Measurements from ENCODE around the gene LSM8.
"Not testable (repeated sequence)": the region's sequence is repeated elsewhere in the genome, so short reads cannot be mapped to it uniquely, and the experiment has no call there.

LSM8 gene

GRCh38 chr7:118222591-118222990, 38.6 kb downstream of the LSM8 start:
- TF ChIP-seq ZNF274 (IDR thresholded peaks at IDR 0.05; ENCODE audit: low read depth, low read length) (no peak), YY1 (IDR thresholded peaks at IDR 0.05; ENCODE audit: insufficient read depth, insufficient read length) (no peak), SUZ12 (IDR thresholded peaks at IDR 0.05; ENCODE audit: extremely low read depth, insufficient read depth, insufficient read length) (no peak)
- H3K36me3 ChIP-seq (ENCODE audit: insufficient read depth, insufficient read length, low read length): no peaks in the 10 kb centered on the region
- H3K4me1 ChIP-seq (ENCODE audit: insufficient read depth, insufficient read length): no peaks in the 10 kb centered on the region
- no peak for DNase-seq (ENCODE audit: low read depth, low spot score)
- no peaks in the 10 kb centered on the region for H3K27me3 ChIP-seq (ENCODE audit: insufficient read depth, insufficient read length)
- H3K9ac ChIP-seq (ENCODE audit: insufficient read length, low read depth): no peak overlapping the region
- H3K9me3 ChIP-seq (ENCODE audit: insufficient read depth, low read length): no peaks in the 10 kb centered on the region
- H3K4me3 ChIP-seq (ENCODE audit: insufficient read length, low read depth): no peak overlapping the region

DNA sequence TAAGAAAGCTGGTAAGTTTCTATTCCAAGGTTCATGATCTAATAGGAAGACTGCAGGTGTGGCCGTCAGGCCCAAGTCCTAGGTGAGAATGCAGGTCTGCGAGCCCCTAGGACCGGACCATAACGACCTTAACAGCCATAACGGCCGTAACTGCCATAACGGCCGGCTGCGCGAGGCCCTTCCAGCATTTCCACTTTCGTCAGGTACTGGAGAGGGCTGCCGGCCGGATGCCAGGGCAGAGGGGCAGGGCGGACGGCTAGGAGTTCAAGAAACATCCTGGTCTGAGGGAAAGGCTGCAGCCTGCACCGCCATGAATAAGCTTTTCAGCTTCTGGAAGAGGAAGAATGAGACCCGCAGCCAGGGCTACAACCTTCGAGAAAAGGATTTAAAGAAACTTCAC, 40.6 kb downstream of the LSM8 start, which contains the start of gene ANKRD7:
ANKRD7 (plus strand) TSS at position 184 of the 400 bp plus-strand sequence; CDS start at position 311, 127 bp downstream.
- TF ChIP-seq ZNF274 (IDR thresholded peaks at IDR 0.05; ENCODE audit: low read depth, low read length) (no peak), YY1 (IDR thresholded peaks at IDR 0.05; ENCODE audit: insufficient read depth, insufficient read length) (no peak), SUZ12 (IDR thresholded peaks at IDR 0.05; ENCODE audit: extremely low read depth, insufficient read depth, insufficient read length) (no peak)
- Histone ChIP-seq H3K4me3 (ENCODE audit: insufficient read length, low read depth) (no peak within 1 kb of the TSS), H3K9ac (ENCODE audit: insufficient read length, low read depth) (no peak within 1 kb of the TSS)

GRCh38 chr7:118232837-118233236, 48.9 kb downstream of the LSM8 start:
- DNase-seq (ENCODE audit: low read depth, low spot score): no peak
- Histone ChIP-seq H3K9me3 (ENCODE audit: insufficient read depth, low read length) (no peaks in the 10 kb centered on the region), H3K4me3 (ENCODE audit: insufficient read length, low read depth) (no peak overlapping the region), H3K4me1 (ENCODE audit: insufficient read depth, insufficient read length) (no peaks in the 10 kb centered on the region), H3K27me3 (ENCODE audit: insufficient read depth, insufficient read length) (no peaks in the 10 kb centered on the region), H3K36me3 (ENCODE audit: insufficient read depth, insufficient read length, low read length) (no peaks in the 10 kb centered on the region), H3K9ac (ENCODE audit: insufficient read length, low read depth) (no peak overlapping the region)
- TF ChIP-seq YY1 (IDR thresholded peaks at IDR 0.05; ENCODE audit: insufficient read depth, insufficient read length): no peak
- no peak for TF ChIP-seq SUZ12 (IDR thresholded peaks at IDR 0.05; ENCODE audit: extremely low read depth, insufficient read depth, insufficient read length)
- TF ChIP-seq ZNF274 (IDR thresholded peaks at IDR 0.05; ENCODE audit: low read depth, low read length): no peak

More for the DNA sequence above, 40.6 kb downstream of the LSM8 start, which contains the start of gene ANKRD7:
- DNase-seq (ENCODE audit: low read depth, low spot score): no peak
- no peaks in the 10 kb centered on the region for H3K36me3 ChIP-seq (ENCODE audit: insufficient read depth, insufficient read length, low read length)
- no peaks in the 10 kb centered on the region for H3K4me1 ChIP-seq (ENCODE audit: insufficient read depth, insufficient read length)
- H3K9me3 ChIP-seq (ENCODE audit: insufficient read depth, low read length): no peaks in the 10 kb centered on the region
- H3K27me3 ChIP-seq (ENCODE audit: insufficient read depth, insufficient read length): no peaks in the 10 kb centered on the region

DNA sequence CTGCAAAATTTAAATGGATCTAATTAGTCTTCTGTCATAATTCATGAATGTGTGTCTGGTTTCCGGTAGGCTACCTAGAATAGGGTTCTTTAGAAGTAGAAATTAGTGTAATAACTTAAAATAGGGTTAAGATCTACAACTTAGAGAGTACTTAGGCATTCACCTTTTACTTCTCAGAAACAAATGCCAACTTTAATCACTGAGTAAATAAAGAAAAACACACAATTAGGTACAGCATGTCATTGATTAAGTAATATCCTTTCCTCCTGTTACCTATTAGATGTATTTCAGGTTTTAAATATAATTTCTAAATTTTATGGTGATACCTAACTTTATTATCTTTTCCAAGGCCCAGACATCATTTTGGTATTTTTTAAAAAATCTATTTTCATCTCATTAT, 49.8 kb downstream of the LSM8 start:
- Histone ChIP-seq H3K27me3 (ENCODE audit: insufficient read depth, insufficient read length) (no peaks in the 10 kb centered on the region), H3K4me1 (ENCODE audit: insufficient read depth, insufficient read length) (no peaks in the 10 kb centered on the region), H3K9ac (ENCODE audit: insufficient read length, low read depth) (no peak overlapping the region), H3K9me3 (ENCODE audit: insufficient read depth, low read length) (no peaks in the 10 kb centered on the region), H3K4me3 (ENCODE audit: insufficient read length, low read depth) (no peak overlapping the region), H3K36me3 (ENCODE audit: insufficient read depth, insufficient read length, low read length) (no peaks in the 10 kb centered on the region)
- no peak for DNase-seq (ENCODE audit: low read depth, low spot score)
- TF ChIP-seq ZNF274 (IDR thresholded peaks at IDR 0.05; ENCODE audit: low read depth, low read length) (no peak), YY1 (IDR thresholded peaks at IDR 0.05; ENCODE audit: insufficient read depth, insufficient read length) (no peak), SUZ12 (IDR thresholded peaks at IDR 0.05; ENCODE audit: extremely low read depth, insufficient read depth, insufficient read length) (no peak)

- no peaks in the 10 kb centered on the region for H3K36me3 ChIP-seq (ENCODE audit: insufficient read depth, insufficient read length, low read length)
- no peak for TF ChIP-seq YY1 (IDR thresholded peaks at IDR 0.05; ENCODE audit: insufficient read depth, insufficient read length)
- no peak for TF ChIP-seq SUZ12 (IDR thresholded peaks at IDR 0.05; ENCODE audit: extremely low read depth, insufficient read depth, insufficient read length)
- H3K27me3 ChIP-seq (ENCODE audit: insufficient read depth, insufficient read length): no peaks in the 10 kb centered on the region
- no peak for DNase-seq (ENCODE audit: low read depth, low spot score)
- H3K9me3 ChIP-seq (ENCODE audit: insufficient read depth, low read length): no peaks in the 10 kb centered on the region
- H3K4me1 ChIP-seq (ENCODE audit: insufficient read depth, insufficient read length): no peaks in the 10 kb centered on the region
- H3K4me3 ChIP-seq (ENCODE audit: insufficient read length, low read depth): no peak overlapping the region
- H3K9ac ChIP-seq (ENCODE audit: insufficient read length, low read depth): no peak overlapping the region
These were observed 55.0 kb downstream of the LSM8 start for GRCh38 chr7:118239014-118239413.

DNA sequence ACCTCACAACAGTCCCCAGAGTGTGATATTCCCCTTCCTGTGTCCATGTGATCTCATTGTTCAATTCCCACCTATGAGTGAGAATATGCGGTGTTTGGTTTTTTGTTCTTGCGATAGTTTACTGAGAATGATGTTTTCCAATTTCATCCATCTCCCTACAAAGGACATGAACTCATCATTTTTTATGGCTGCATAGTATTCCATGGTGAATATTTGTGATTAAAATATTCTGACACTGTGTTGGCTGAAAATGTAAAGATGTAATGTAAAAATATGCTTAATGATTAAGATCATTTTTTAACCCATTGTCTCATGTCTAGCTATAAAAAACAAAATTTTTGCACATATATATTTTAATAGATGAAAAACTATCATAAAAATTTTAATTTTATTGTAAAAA, 56.4 kb downstream of the LSM8 start:
- H3K9ac ChIP-seq (ENCODE audit: insufficient read length, low read depth); H3K27me3 ChIP-seq (ENCODE audit: insufficient read depth, insufficient read length); DNase-seq (ENCODE audit: low read depth, low spot score); H3K36me3 ChIP-seq (ENCODE audit: insufficient read depth, insufficient read length, low read length); H3K4me3 ChIP-seq (ENCODE audit: insufficient read length, low read depth); H3K9me3 ChIP-seq (ENCODE audit: insufficient read depth, low read length); H3K4me1 ChIP-seq (ENCODE audit: insufficient read depth, insufficient read length): not testable (repeated sequence)
